Activated CD4-positive, alpha-beta memory T cell treated with anti-CD3 and anti-CD28 coated beads for 36 hours (primary cell): Measurements from ENCODE around the gene ABCF1. TPM values are rescaled to one million over a fixed set of nuclear protein-coding genes. Genes with fewer than 3 reads are reported as not detected.
A peak's percentile ranks its signal among the peaks of the same experiment; 100 is the strongest.

Experiments used
- CTCF ChIA-PET: fragments of 350-600 bp; sonication (Branson Sonifier 250); formaldehyde crosslinking; loops from one replicate; lab custom pipeline; 2021; ENCODE audit warnings: antibody characterized with exemption, inconsistent platforms; lab: Charles Lee
- POLR2A ChIA-PET: fragments of 350-600 bp; sonication (Branson Sonifier 250); formaldehyde crosslinking; loops from one replicate; lab custom pipeline; 2021; ENCODE audit warnings: antibody characterized with exemption; lab: Charles Lee
- DNase-seq: peaks from one replicate; pipeline ENCODE4 v3.0.0-alpha.2; 2020
- H3K27ac Mint-ChIP-seq: one replicate; pipeline ENCODE4 v1.8.0; 2021; ENCODE audit warnings: mixed read lengths
- H3K27me3 Mint-ChIP-seq: one replicate; pipeline ENCODE4 v1.8.0; 2021; ENCODE audit warnings: mixed read lengths
- H3K36me3 Mint-ChIP-seq: one replicate; pipeline ENCODE4 v1.8.0; 2021; ENCODE audit warnings: mixed read lengths
- H3K4me1 Mint-ChIP-seq: one replicate; pipeline ENCODE4 v1.8.0; 2021; ENCODE audit warnings: low read depth, mixed read lengths
- H3K4me3 Mint-ChIP-seq: one replicate; pipeline ENCODE4 v1.8.0; 2021; ENCODE audit warnings: mild to moderate bottlenecking, mixed read lengths
- H3K9me3 Mint-ChIP-seq: one replicate; pipeline ENCODE4 v1.8.0; 2021; ENCODE audit warnings: mixed read lengths
- intact Hi-C: fragments of 100-400 bp; cut with micrococcal nuclease; formaldehyde crosslinking; loops from one replicate; pipeline ENCODE4 v1.15.1; 2023
- microRNA-seq: library from miRNA; unstranded; fragments of <30 nt; microRNA quantifications from one replicate; pipeline ENCODE4 v1.2.0, GENCODE V29; 2022; ENCODE audit warnings: borderline number of aligned reads, borderline microRNAs expressed, borderline replicate concordance
- total RNA-seq, 2 experiments: library from RNA; stranded (reverse); gene quantifications; one replicate each; pipeline ENCODE4 v1.2.3, GENCODE V29; 2021

Gene ABCF1
- total RNA-seq, 2 experiments from 2014 or later: 87.0 to 87.1 TPM

DNA sequence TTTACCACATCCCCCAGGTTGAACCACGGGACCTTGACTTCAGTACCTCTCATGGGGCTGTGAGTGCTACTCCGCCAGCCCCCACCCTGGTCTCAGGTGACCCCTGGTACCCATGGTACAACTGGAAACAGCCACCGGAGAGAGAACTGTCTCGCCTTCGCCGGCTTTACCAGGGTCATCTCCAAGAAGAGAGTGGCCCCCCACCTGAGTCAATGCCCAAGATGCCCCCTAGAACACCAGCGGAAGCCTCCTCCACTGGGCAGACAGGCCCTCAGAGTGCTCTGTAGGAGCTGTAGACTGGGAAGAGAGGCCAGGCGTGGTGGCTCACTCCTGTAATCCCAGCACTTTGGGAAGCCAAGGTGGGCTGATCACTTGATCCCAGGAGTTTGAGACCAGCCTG is 54.3 kb downstream of the ABCF1 start:
- Mint-ChIP-seq H3K4me3 (no peak overlapping the region), H3K27ac (peak overlapping the region; percentile 7), H3K36me3 (peaks cover 33% of the 10 kb centered on the region), H3K9me3 (no peaks in the 10 kb centered on the region), H3K4me1 (peaks cover 29% of the 10 kb centered on the region), H3K27me3 (no peaks in the 10 kb centered on the region)
- intact Hi-C loops: no loop called here
- CTCF ChIA-PET: interaction anchor here (1.1 to 2.4 kb wide), 8 partner anchors 11 to 462 kb away, joined by 3 to 10 read pairs (median 4); no protein-coding TSS in a partner anchor
- no peak for DNase-seq
- POLR2A ChIA-PET: interaction anchor here (0.9 to 2.3 kb wide), 4 partner anchors 8 to 21 kb away, joined by 3 to 11 read pairs (median 8); partner anchors contain the start of genes C6orf136, MRPS18B and PPP1R10

DNA sequence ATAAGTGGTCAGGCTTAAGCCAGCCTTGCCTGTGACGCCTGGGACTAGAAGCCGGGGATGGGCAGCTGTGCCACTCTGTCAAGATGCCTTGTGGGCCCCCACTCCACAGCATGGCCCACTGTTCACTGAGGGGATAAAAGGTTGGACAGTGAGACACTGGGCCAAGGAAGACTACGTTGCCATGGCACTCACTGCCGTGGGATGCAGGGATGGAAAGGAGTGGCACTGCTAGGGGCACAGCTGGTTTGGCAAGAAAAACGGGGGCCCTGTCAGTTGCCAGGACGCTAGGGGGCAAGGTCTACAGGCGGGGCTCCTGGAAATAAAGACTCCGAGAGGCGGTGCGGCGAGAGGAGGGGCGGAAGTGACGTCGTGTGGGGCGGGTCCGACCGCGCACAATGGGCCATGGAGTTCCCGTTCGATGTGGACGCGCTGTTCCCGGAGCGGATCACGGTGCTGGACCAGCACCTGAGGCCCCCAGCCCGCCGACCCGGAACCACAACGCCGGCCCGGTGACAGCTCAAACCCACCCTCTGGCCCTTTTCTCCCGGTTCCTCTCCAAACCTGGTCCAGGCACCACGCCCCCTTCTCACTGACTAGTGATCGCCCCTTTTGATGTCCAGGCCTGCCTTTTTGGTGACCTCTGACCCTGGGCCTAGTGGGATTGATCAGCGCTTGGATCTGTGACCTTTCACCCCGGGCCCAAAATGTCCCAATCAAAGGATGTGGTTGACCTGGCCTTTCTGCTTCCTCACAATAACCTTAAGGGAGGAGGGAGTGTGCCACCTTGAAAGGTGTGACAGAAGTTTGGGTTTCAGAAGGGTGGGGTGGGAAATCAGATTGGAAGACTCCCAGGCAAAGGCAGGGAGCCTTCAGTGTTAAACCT is 55.5 kb downstream of the ABCF1 start, which contains the start of gene ATAT1:
TSS of gene ATAT1 (plus strand) at position 391 of the 883 bp plus-strand sequence.
- H3K36me3 Mint-ChIP-seq: peaks cover 33% of the 10 kb centered on the region
- H3K27ac Mint-ChIP-seq: peak within 1 kb of the TSS; percentile 90
- H3K27me3 Mint-ChIP-seq: no peaks in the 10 kb centered on the region
- DNase-seq: peak; percentile 92
- peak within 1 kb of the TSS; percentile 88 for H3K4me3 Mint-ChIP-seq
- H3K9me3 Mint-ChIP-seq: no peaks in the 10 kb centered on the region
- intact Hi-C loops: loop anchor here (1.0 kb wide), 1 partner anchor 9 kb away; the partner anchor contains the start of genes MRPS18B and PPP1R10
- ChIA-PET CTCF (interaction anchor here (0.6 to 2.4 kb wide), 13 partner anchors 9 to 460 kb away, joined by 3 to 10 read pairs (median 4); partner anchors contain the start of genes ABCF1, MRPS18B and PPP1R10), POLR2A (interaction anchor here (0.6 to 2.3 kb wide), 6 partner anchors 9 to 243 kb away, joined by 3 to 11 read pairs (median 6); partner anchors contain the start of genes C6orf136, MRPS18B and PPP1R10)
- peaks cover 24% of the 10 kb centered on the region for H3K4me1 Mint-ChIP-seq

DNA sequence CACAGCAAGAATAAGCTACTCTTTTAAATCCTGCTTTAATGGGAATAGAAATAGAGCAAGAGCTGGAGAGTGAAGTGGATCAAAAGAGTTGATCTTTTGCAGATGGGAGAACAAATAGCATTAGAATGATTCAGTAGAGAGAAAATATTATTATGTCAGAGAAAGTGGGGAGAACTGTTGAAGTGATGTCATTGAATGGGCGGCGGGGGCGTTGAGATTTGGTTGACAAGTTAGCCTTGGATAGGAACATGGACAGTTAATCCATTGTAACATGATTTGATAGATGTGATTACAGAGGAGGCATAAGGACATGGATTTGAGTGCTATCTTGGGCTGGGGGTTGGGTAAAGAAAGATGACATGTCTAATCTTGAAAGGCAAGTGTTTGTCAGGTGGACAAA is 64.6 kb downstream of the ABCF1 start:
- no peaks in the 10 kb centered on the region for H3K27me3 Mint-ChIP-seq
- intact Hi-C loops: no loop called here
- H3K9me3 Mint-ChIP-seq: no peaks in the 10 kb centered on the region
- H3K36me3 Mint-ChIP-seq: peaks cover 13% of the 10 kb centered on the region
- no peak for DNase-seq
- H3K4me1 Mint-ChIP-seq: no peaks in the 10 kb centered on the region
- CTCF ChIA-PET: interaction anchor here (1.4 kb wide), 1 partner anchor 95 kb away, joined by 3 read pairs; no protein-coding TSS in a partner anchor
- POLR2A ChIA-PET: no interaction called here
- H3K4me3 Mint-ChIP-seq: no peak overlapping the region
- no peak overlapping the region for H3K27ac Mint-ChIP-seq

DNA sequence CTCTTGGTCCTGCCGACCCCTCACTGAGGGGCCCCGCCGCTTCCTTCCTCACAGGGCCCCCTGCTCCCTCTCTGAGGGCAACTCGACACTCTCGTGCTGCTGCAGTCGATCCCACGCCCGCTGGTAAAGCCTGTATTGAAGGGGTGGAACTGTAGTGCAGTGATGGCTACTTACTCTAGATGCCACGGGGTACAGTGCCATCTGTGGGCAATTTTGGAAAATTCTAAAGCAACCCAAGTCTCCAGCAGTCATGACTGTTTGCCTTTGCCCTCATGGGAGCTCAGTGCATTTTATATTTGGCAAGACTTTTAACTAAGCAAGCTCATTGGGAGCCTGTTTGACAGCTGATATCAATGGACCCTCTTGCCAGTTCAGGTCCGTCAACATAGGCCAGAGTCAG is 69.2 kb downstream of the ABCF1 start:
- Mint-ChIP-seq H3K4me3 (no peak overlapping the region), H3K4me1 (peaks cover 5% of the 10 kb centered on the region), H3K36me3 (peaks cover 3% of the 10 kb centered on the region), H3K27ac (no peak overlapping the region), H3K9me3 (no peaks in the 10 kb centered on the region), H3K27me3 (no peaks in the 10 kb centered on the region)
- DNase-seq: no peak
- intact Hi-C loops: no loop called here
- POLR2A ChIA-PET: interaction anchor here (1.5 kb wide), 1 partner anchor 23 kb away, joined by 5 read pairs; the partner anchor contains the start of genes MRPS18B and PPP1R10
- CTCF ChIA-PET: interaction anchor here (0.6 to 1.6 kb wide), 4 partner anchors 14 to 478 kb away, joined by 3 to 5 read pairs (median 4); partner anchors contain the start of gene ATAT1

DNA sequence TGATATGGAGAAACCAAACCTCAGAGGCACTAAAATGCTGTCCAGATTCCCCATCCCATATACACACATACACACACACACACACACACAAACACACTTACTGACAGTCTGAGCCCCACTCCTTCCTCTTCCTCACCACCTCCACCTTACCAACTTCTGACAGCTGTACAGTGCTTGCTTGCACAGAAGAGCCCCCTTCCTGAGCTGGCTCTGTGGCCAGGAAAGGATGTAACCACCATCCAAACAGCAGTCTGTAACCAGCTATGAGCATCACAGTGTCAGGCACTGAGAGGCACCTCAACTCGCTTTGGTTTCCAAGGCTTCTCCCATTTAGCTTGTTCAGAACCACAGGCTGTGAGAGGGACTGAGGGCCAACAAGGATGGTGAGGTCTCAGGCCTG is 69.8 kb downstream of the ABCF1 start:
- no peak overlapping the region for H3K27ac Mint-ChIP-seq
- peaks cover 6% of the 10 kb centered on the region for H3K36me3 Mint-ChIP-seq
- ChIA-PET POLR2A (interaction anchor here (0.9 to 1.5 kb wide), 2 partner anchors 24 kb away, joined by 3 to 5 read pairs; partner anchors contain the start of genes MRPS18B and PPP1R10), CTCF (interaction anchor here (0.6 to 1.6 kb wide), 3 partner anchors 15 to 478 kb away, joined by 3 to 4 read pairs (median 3); partner anchors contain the start of gene ATAT1)
- H3K27me3 Mint-ChIP-seq: no peaks in the 10 kb centered on the region
- H3K4me1 Mint-ChIP-seq: peaks cover 10% of the 10 kb centered on the region
- DNase-seq: no peak
- H3K9me3 Mint-ChIP-seq: no peaks in the 10 kb centered on the region
- intact Hi-C loops: no loop called here
- H3K4me3 Mint-ChIP-seq: no peak overlapping the region

Small RNA genes within 50 kb of the gene (microRNA-seq; reads per million reads assigned to microRNA genes)
- gene MIR877: 147 reads per million, percentile 70 among the genes with 10 or more reads in this experiment

Other genes with a start within 250 kb of the ABCF1 start
- gene TRIM39, start 244.5 kb upstream of the ABCF1 start, total RNA-seq: 10 to 100 TPM; 13.7 to 15.6 TPM
- gene RPP21, start 226.3 kb upstream of the ABCF1 start, total RNA-seq: 10 to 100 TPM; 34.6 to 38.3 TPM
- gene HLA-E, start 81.9 kb upstream of the ABCF1 start, total RNA-seq: 100 to 1,000 TPM; 481 to 485 TPM
- 10 to 100 TPM; 94.0 to 95.8 TPM for gene GNL1, start 15.0 kb upstream of the ABCF1 start, total RNA-seq
- 10 to 100 TPM; 22.4 to 22.6 TPM for gene PRR3, start 14.1 kb upstream of the ABCF1 start, total RNA-seq
- 10 to 100 TPM; 64.5 to 67.4 TPM for gene PPP1R10, start 45.8 kb downstream of the ABCF1 start, total RNA-seq
- 10 to 100 TPM; 90.9 to 95.3 TPM for gene MRPS18B, start 46.4 kb downstream of the ABCF1 start, total RNA-seq
- 1 to 10 TPM; 7.6 to 8.7 TPM for gene ATAT1, start 55.4 kb downstream of the ABCF1 start, total RNA-seq
- gene C6orf136, start 75.7 kb downstream of the ABCF1 start, total RNA-seq: 10 to 100 TPM; 32.7 to 37.5 TPM
- gene DHX16, start 101.6 kb downstream of the ABCF1 start, total RNA-seq: 10 to 100 TPM; 33.1 to 35.3 TPM
- gene PPP1R18, start 115.2 kb downstream of the ABCF1 start, total RNA-seq: 100 to 1,000 TPM; 172 to 183 TPM
- 10 to 100 TPM; 31.6 to 32.7 TPM for gene NRM, start 119.5 kb downstream of the ABCF1 start, total RNA-seq
- 10 to 100 TPM; 79.5 to 88.7 TPM for gene MDC1, start 145.8 kb downstream of the ABCF1 start, total RNA-seq
- 1,000 to 10,000 TPM; 1,695 to 1,719 TPM for gene TUBB, start 148.9 kb downstream of the ABCF1 start, total RNA-seq
- 100 to 1,000 TPM; 226 to 231 TPM for gene FLOT1, start 171.2 kb downstream of the ABCF1 start, total RNA-seq
- 100 to 1,000 TPM; 167 to 171 TPM for gene IER3, start 173.1 kb downstream of the ABCF1 start, total RNA-seq